ENCODE results near the gene RYR3. TPM values are rescaled to one million over a fixed set of nuclear protein-coding genes. Genes with fewer than 3 reads are reported as not detected.
"Not testable (repeated sequence)": the region's sequence is repeated elsewhere in the genome, so short reads cannot be mapped to it uniquely, and the experiment has no call there.

The RYR3 gene
- total RNA-seq, 2 experiments from 2014 or later = not detected

DNA sequence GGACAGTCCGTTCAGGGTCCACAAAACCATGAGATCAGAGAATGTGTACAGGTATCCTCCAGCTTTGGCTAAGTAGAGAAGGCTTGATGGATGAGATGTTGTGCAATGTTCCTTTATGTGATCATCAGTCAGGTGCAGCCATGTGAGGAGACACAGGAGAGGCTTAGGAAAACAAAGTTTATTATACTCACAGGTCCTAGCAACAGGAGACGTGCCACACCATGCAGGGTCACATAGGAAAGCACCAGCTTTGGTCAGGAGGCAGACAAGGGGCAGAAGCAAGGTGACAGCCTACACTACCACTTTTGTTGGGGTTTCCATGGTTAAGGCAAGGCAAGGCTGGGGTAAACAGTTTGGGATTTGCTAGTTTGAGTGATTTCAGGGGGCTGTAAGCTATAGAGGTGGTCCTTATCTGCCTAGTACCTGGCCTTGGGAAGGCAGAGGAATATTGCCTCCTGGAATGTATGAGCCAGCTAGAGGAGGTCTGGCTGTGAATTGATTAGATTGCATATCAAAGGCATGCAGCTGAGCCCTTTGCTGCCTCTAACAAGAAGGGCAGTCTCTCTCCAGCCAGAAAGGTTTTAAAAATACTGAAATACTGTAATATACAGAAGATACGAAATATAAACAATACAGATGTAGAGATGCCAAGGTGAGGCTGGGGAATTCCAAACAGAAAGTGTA is 248.6 kb downstream of the RYR3 start:
- POLR2A ChIA-PET = no interaction called here
- CTCF ChIA-PET = no interaction called here

DNA sequence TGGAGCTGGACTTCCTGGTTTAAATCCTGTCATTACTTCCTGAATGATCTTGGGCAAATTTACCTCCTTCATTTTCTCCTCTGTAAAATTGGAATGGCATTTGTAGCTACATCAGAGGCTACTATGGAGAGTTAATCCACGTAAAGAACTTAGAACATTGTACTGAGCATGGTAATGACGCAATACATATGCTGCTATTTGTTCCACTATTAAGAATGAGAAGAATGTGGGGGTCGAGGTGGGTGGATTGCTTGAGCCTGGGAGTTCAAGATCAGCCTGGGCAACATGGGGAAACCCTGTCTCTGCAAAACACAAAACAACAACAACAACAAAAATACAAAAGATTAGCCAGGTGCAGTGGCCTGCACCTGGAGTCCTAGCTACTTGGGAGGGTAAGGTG is 250.6 kb downstream of the RYR3 start:
- CTCF ChIA-PET = no interaction called here
- POLR2A ChIA-PET = no interaction called here

DNA sequence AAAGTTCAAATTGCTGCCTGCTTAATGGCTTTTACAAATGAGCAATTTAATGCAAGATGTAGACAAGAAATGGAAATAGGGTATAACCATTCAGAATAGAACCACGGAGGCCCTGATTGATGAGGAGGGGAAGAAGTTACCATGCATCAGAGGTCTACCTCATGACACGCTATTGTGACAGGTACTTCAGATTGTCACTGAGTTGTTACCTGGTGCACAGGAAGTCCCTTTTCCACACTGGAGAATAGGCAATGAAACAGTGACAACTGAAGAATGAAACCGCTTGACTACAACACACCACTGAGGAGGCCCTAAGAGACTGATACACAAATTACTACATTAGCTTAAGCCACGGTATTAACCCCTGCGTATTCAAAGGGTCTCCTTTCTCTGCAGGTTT is 251.2 kb downstream of the RYR3 start:
- ChIA-PET POLR2A (no interaction called here), CTCF (no interaction called here)

DNA sequence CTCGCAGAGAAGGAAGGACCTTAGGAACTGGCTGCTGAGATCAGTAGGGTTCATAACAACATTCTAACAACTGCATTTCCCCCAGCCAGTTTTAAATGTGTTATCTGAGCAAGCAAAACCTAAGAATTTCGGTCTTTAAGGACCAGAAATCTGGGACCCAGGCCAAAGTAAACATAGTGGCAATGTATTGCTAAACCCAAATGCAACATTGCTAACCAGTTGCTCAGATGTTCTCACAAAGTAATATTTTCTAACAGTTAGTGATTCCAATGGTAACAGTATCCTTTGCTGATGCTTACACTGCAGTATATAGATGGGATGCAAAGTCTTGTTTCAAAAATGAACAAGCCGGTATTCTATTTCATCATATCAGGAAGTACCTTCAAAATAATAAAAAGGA is 254.3 kb downstream of the RYR3 start:
- CTCF ChIA-PET = no interaction called here
- POLR2A ChIA-PET = no interaction called here

DNA sequence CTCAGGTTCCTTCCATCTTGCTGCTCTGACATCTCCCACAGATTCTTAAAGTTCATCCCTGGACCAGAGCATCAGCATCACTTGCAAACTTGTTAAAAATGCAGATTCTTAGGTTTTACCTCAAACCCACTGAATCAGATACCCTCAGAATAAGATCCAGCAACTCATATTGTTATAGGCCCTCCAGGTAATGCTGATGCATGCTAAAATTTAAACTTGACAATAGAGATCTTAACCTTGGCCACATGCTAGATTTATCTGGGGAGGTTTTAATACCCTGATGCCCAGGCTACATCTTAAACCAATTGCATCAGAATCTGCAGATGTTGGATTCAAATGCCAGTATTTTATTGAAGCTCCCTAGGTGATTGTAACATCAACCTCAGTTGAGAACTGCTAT is 256.9 kb downstream of the RYR3 start:
- CTCF ChIA-PET = no interaction called here
- POLR2A ChIA-PET = no interaction called here

DNA sequence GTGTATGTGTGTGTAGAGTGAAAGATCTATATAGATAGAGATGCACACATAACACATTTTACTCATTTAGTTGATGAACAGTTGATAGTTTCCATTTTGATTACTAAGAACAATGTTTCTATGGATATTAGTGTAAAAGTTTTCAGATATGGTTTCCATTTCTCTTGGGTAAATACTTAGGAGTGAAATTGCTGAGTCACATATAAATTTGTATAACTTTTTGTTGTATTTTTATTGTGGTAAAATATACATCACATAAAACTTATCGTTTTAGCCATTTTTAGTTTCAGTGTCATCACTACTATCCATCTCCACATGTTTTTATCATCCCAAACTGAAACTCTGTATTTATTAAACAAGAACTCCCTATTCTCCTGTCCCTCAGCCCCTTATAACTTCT is 258.3 kb downstream of the RYR3 start:
- POLR2A ChIA-PET = no interaction called here
- CTCF ChIA-PET = no interaction called here

DNA sequence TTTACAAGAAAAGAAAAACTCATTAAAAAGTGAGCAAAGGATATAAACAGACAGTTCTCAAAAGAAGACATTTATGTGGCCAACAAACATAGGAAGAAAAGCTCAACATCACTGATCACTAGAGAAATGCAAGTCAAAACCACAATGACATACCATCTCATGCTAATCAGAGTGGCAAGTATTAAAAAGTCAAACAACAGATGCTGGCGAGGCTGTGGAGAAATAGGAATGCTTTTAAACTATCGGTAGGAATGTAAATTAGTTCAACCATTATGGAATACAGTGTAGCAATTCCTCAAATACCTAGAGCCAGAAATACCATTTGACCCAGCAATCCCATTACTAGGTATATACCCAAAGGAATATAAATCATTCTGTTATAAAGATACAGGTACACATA is 267.1 kb downstream of the RYR3 start:
- POLR2A ChIA-PET, CTCF ChIA-PET: not testable (repeated sequence)

DNA sequence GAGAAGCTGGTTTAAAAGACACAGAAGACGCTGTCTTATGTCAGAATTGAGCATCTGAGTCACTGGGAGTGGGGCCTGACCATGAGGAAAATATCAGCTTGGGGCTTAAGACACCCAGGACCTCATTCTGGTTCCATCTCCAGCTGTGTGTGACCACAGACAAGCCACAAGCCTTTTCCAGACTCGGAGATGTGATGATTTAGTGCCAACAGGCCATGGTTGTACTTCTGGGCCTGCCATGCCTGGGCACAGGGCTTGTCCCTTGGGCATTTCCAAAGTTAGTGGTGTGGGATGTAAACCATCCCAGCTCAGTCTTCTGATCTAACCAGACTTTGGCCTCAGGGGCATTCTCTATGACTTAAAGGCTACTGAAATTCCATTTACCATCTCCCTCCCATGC is 269.8 kb downstream of the RYR3 start:
- ChIA-PET POLR2A (no interaction called here), CTCF (no interaction called here)

DNA sequence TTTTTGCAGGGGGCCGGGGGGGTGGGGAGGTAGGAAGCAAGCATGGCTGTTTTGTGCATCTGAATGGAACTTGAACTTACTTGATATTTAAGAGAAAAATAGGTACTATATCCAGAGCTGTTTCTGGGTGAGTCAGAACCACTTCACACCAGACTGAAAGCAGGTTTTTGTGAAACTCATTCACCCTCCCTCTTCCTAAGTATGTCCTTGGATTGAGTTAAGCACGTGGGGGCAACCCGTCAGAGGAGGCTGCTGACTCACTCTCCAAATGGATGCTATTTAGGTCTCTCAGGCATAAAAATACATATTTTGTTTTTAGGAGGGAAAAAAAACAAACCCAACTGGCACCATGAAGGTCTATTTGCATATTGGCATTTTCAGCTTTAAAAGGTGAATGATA is 270.3 kb downstream of the RYR3 start:
- ChIA-PET POLR2A (no interaction called here), CTCF (no interaction called here)

DNA sequence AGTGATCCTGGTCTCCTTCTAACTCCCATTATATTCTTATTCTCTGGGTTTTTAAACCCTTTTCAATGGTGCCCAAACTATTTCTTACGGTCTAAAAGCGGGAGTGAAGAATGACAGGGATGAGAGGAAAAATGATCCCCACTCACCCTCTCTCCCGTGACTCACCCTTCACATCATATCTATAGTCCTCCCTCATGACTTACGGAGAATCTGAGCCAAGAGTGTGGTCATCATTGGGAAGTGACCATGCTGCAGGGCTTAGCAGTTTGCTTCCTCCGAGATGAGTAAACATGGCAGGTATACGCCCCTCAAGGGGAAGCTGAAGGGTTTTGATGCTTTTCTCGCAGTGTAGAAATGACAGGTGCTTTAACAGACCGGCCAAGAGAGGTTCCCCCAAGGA is 274.0 kb downstream of the RYR3 start:
- CTCF ChIA-PET = no interaction called here
- POLR2A ChIA-PET = no interaction called here

DNA sequence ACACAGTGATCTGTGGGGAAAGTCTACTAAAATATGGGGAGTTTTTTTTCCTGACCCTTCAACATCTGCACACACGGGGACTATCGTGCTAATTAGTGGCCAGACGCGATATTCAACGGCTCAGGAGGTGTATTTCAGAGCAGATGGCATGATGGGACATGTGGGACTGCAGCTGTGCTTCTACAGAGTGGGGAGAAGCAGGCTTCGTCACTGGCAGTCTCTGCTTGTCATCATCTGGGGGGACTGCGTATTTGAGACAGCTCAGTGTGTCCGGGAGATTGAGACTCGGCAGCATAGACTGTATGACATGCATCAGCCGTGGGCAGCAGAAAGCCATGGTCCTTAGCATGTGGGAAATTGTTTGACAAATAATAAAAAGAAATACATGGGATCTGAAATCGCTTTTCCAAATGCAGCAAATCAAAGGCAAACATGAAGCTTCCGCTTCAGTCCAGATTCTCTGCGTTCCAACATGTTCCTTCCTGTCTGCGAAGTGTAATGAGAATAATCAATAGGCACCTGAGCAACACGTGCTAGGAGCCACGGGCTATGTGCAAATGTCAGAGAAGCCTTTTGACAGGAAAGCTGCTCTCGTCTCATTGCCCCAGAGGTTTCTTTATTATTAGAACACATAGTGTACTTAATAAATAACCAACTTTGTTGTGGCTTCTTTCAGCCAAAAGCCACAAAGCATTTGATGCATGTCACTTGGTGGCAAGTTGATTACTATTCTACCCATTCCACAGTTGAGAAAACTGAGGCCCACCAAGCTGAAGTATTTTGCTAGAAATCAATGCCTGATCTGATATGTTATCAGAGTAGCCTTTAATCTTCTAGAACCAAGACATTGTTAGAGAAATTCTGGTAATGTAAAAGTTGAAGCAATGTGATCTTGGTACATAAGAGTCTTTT is 276.3 kb downstream of the RYR3 start:
- ChIA-PET CTCF (no interaction called here), POLR2A (no interaction called here)

DNA sequence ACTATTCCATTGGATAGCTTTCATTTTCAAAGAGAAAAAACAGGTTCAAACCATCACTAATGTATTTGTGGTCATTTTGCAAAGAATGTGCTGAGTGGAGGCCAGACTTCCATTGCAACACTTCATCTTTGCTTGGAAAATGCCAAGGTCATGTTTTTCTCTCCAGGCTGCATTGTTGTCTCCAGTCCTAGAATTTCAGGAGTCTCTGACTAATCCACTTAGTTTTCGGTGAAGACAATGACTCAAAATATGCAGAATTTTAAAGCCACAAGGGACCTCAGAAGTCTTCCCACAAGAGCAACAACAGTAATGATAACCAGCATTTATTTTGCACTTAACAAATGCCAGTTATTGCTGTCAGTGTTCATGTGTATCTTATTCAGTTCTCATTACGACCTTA is 277.0 kb downstream of the RYR3 start:
- CTCF ChIA-PET = no interaction called here
- POLR2A ChIA-PET = no interaction called here

DNA sequence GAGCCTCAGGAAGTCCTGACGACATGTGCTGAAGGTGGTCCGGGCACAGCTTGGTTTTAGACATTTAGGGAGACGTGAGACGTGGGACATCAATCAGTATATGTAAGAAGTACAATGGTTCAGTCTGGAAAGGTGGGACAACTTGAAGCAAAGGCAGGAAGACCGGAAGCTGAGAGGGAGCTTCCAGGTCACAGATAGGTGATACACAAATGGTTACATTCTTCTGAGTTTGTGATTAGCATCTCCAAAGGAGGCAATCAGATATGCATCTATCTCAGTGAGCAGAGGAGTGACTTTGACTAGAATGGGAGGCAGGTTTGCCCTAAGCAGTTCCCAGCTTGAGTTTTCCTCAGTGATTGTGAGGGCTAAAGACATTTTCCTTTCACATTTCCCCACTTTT is 282.1 kb downstream of the RYR3 start:
- CTCF ChIA-PET = no interaction called here
- POLR2A ChIA-PET = no interaction called here

DNA sequence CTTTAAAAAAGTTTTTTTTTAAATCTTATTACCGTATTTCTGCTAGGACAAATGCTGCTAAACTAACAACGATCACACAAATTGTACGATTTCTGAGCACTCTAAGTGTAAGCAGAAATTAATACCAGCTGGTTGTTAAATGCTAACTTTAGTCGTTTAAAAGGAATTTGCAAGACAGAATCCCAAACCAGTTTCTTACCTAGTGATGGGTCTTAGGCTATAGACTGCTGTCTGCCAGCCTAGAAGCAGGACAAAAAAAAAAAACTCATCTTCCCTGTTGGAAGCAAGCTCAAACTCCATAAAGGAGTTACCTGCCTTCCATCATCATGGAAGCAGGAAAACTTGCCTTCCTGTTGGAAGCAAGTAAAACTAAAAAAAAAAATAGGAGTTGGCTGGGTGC is 287.6 kb downstream of the RYR3 start:
- CTCF ChIA-PET, POLR2A ChIA-PET: not testable (repeated sequence)

DNA sequence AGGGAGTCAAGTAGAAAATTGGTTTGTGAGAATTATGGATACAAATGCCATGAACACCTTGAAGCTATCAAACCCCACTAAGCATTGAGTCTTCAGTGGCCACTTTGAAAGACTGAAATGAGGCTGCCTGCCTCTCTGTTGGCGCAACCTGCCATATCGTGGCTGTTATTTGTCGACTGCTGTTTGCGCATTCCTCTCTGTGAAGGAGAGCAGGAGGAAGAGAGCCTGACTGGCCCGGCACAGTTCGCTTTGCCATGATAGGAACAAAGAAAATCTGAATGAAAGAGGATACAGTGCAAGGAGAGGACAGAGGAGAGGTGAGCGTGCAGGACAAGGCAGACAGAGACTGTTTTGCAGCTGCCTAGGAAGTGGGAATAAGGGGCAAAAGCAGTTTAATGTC is 289.4 kb downstream of the RYR3 start:
- CTCF ChIA-PET = no interaction called here
- POLR2A ChIA-PET = no interaction called here

DNA sequence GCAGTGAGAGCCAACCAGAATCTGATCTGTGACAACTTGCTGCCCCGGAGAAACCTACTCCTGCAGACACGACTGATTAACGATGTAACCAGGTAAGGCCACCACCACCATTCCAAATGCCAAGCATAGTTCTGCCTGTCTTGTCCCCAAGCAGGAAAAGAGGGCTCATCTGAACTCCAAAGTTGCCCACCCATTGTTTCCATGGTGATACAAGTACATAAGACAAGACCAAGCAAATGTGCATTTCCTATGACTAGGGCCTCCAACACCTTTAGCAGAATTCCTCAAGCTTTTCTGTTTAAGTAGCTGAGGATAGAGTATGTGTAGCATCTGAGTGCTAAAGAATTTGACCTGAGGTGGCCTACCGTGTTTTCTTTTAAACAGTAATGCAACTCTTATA is 290.7 kb downstream of the RYR3 start:
- POLR2A ChIA-PET = no interaction called here

DNA sequence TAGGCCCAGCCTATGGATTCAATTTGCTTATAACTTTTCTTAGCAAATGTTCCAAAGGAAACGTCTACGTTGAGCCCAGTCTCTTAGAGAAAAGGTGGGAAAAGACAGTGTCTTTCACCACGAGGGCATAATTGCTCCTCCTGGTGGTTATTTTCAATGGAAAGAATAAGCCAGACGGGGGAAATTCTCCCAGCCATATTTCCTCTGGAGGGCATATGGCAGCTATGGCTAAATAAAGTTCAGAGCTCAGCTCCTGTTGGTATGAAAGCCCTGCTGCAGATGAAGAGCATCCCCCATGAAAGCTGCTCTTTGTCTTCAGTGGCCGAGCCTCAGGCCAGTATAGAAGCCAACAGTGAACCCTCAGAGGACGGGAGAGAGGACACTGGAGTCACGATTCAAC is 297.9 kb downstream of the RYR3 start:
- ChIA-PET CTCF (no interaction called here), POLR2A (interaction anchor here (0.5 kb wide), 1 partner anchor 241 kb away, joined by 5 read pairs; no protein-coding TSS in a partner anchor)

More for the DNA sequence above, 290.7 kb downstream of the RYR3 start:
- CTCF ChIA-PET = no interaction called here

DNA sequence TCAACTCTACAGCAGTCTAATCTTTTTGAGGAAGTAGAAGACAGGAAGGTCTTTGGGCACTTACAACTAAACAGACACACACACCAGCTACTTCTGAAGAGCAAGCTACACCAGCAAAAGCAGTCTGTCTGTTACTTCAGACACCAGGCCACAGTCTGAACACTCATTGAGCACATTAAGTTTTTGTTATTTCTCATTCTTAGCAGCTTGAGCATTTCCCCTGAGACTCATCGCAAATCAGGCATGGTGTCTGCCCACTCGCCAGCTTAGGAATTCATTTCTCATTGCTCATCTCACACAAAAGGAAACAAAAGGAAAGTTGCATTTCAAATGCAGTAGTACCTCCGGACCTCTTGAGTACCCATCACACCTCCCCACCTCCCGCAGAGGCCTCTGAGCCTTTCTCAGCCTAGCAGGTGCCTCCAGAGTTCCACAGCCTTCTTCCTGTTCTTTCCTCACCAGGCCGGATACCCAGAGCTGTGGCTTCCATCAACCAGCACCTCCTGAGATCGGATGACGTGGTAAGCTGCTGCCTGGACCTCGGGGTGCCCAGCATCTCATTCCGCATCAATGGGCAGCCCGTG is 302.0 kb downstream of the RYR3 start:
- ChIA-PET POLR2A (no interaction called here), CTCF (no interaction called here)

DNA sequence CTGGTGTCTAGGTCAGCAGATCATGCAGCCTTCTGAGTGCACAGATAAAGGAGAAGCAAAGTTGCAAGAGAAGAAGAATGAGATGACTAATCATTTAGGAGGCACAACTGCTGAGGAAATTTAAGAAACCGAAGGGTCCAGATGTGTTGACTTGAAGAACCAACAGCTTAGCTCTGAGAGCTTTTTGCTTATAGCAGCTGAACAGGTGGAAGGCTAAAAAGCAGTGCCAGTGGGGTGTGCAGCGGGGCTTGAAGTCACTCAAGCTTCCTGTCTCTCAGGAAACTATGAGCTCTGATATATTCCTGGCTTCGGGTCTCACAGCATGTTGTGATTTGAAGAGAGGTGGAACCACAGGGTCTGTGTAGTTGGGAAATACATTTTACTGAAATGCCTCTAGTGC is 305.7 kb downstream of the RYR3 start:
- POLR2A ChIA-PET = no interaction called here
- CTCF ChIA-PET = no interaction called here

DNA sequence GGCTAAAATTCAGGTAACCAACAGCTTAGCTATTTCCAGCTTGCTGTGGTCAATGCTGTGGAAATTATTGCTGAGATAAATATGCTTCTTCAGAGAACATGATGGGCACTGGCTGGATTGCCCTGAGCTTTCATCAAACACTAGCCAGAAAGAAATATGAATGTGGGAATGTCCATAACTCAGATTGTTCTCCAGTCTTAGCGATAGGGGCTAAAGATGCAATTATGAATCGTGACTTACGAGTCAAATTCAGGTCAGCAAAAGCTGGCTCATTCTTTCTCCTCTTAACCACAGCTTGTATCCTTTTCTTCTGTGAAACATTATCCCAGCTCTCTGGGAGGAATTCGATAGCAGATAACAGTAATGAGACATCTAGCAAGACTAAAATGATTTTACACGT is 307.6 kb downstream of the RYR3 start:
- ChIA-PET POLR2A (no interaction called here), CTCF (no interaction called here)

DNA sequence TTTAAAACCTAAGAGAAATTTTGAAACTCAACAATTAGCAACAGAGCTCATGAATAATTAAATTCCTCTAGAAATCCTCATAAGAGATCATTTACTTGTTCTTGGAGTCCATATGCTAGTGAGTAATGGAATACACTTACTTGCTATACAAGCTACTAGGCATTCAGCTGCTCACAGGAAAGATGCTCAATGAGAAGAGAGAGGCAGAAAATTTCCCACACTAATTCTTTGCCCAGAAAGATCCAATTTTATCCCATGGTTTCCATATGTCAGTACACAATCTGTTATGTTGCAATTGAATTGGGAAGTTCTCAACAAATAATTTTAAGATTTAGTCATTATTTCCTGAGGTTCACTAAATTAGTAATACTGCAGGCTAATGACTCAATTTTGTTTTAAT is 310.4 kb downstream of the RYR3 start:
- POLR2A ChIA-PET = no interaction called here
- CTCF ChIA-PET = no interaction called here

DNA sequence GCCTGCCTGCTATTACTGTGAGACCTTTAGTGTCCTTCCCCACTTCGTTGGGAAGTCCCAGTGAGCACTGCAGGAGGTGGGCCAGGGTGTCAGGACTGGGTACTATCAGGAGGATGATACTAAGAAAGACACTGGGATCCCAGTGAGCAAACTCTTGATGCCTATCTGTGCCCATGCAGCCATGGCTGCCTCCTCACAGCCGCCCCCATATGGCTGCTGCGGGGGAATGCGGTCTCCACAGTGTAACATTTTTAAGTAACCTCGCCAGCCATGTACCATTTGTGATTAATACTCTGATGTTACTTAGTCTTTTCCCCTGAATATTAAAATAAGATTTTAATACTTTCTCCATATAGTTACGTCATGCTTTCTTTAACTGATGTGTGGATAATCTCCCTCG is 312.2 kb downstream of the RYR3 start:
- POLR2A ChIA-PET = no interaction called here
- CTCF ChIA-PET = no interaction called here
